GM18870 (cell line): ENCODE measurements around the gene STARD10.
A peak's percentile ranks its signal among the peaks of the same experiment; 100 is the strongest.

Experiments used
- ATAC-seq: cut with Tn5 transposase; IDR thresholded peaks from one replicate; pipeline ENCODE4 v1.9.1; 2021; ENCODE audit warnings: moderate library complexity; ENCODE audit not compliant: unreplicated experiment

The STARD10 gene

DNA sequence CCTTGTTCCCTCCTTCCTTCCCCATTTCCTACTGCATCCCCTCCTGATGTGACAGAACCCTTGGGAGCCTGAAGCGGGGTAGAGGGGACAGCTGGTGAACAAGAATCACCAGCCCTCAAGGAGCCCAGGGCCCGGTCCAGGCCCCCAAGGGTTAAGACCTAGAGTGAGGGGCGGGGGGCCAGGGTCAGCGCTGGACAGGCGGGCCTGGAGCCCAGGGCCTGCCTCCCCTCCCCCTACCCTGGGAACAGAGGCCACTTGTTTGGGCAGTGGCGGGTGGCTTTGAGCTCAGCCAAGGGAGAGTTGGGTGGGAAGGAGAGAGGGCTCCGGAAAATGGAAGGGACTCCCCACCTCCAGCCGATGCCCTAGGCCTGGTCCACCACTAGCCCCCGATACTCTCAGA lies 43.8 kb downstream of the STARD10 start:
- no peak for ATAC-seq

DNA sequence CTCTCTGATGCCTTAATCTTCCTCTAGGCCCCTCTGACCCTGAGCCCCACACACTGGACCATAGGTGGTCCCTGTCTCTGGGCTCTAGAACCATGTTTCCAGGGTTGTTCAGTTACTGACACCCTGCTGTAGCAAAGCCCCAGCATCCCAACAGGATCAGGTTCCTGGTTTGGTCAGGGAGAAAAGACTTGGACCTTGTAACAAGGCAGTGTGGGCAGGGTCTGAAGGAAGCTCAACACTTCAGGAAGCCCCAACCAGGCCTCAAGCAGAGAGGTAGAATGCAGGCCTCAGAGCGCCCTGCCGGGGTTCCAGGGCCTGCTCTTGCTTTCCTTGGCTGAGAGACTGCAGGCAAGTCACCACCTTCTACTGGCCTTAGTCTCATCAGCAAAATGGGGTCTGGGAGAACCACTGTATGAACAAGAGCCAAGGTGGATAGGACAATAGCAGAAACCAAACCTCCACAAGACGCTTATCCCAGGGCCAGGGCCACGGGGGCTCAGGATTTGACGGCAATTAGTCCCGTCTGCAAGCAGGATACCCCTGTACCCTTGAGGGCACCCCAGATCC lies 46.5 kb downstream of the STARD10 start:
- ATAC-seq: no peak

DNA sequence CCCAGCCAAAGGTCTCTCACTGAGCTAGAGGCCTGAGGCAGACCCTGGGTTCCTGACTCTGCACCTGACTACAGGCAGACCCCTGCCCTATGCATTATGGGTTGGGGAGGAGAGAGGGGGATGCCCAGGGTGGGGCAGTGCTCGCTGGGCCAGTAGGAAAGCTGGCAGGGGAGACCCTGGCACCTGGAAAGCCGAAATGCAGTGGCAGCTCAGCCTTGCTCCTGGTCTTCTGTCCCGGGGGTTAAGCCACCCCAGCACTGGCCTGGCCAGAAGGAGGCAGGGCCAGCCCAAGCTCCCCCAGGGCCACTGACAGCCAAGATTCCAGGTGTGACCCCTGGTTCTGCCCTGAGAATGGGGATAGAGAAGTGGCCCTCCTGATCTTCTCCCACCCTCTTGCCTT lies 47.0 kb downstream of the STARD10 start:
- ATAC-seq: no peak

DNA sequence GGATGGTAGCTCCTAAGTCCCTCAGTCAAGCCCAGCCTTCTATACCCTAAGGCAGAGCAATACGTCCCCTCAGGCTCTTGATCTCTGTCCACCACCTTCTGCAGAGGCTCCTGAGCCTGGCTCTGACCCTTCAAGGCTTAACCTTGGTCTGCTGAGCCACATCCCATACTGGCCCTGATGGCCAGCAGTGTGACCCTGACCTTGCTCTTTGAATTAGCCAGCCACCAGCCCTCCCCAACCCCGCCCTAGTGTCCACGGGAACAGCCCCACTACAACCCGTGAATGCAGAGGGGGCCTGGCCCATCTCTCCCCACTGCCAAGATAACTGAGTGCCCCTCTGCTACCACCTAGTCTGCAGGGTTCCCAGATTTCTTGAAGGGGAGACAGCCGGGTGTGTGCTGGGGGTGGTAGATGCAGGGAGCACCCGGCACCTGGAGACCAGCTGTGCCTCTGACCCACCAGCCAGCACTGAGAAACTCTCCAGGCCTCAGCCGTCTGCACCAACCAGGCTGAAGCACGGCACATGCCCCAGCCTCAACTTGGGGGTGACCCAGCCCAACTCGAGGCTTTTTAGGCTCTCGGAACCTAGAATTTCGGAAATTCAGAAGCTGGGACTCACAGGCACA lies 47.8 kb downstream of the STARD10 start:
- no peak for ATAC-seq

DNA sequence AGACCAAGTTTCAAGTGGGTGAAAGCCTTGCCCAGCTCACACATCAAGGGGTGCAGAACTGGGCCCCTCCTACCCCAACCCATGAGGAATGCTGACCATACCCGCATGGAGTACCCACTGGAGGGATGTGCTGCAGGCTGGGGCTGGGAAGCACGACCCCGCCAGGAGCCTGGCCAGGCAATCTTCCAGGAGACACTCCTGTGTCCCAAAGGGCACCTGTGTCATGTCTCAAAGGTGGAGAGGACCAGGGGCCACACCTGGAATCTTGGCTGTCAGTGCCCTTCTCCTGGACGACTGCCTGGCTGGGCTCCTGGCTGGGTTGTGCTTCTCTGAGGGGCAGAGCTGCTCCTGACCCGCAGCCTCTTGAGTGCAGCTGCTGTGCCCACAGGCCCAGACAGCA lies 48.3 kb downstream of the STARD10 start:
- no peak for ATAC-seq

DNA sequence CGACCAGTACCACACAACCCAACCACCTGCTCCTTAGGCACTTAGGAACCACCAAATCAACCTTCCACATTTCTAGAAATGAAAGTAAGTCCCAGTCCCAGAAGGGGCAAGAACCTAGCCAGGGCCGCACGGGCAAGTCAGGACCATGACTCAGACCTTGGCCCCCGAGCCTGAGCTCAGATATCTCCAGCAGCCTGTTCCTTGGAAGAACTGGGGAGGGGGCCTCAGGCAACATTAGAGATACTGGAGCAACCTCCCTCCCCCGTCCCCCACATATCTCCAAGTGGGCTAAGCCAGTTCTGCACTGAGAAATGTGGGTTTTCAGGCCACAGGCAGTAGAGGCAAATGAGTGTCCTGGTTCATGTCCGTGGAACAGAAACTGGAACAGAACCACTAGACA lies 49.4 kb downstream of the STARD10 start:
- ATAC-seq: no peak

DNA sequence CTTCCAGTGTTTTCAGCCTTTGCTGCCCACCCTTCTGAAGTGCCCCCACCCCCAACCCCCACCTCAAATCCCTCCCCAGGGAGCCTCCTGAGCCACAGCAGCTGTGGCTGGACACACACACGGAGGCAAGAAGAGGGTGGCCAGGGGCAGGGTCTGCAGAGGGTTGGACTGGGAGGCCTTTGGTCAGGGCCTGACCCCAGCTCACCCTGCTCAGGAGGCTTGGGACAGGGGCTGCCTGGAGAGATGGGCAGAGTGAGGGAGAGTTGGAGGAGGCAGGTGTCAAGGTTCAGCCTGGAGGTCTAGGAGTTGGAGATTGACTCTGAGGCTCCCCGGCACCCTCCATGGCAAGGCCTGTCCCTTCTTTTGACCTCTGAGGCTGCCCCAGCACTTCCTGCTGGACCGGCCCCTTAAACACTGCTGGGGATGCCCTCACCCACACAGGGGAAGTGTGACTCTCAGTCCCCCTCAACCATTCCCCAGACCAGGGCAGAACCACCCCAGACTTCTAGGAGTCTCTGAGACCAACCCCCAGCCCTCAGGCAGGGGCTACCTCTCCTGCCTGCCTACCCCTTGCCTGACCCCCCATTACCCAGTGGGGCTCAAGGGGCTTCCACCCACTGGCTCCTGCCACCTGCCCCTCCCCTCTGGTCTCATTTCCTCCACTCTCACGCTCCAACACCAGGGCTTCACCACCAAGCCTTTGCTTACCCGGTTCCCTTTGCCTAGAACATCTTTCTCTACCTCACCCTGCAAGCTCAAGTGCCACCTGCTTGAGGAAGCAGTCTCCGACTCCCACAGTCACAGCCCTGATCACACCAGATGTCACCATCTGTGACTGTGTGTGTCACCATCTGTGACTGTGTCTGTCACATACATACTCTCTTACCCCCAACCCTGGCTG lies 50.3 kb downstream of the STARD10 start:
- peak; percentile 44 for ATAC-seq

DNA sequence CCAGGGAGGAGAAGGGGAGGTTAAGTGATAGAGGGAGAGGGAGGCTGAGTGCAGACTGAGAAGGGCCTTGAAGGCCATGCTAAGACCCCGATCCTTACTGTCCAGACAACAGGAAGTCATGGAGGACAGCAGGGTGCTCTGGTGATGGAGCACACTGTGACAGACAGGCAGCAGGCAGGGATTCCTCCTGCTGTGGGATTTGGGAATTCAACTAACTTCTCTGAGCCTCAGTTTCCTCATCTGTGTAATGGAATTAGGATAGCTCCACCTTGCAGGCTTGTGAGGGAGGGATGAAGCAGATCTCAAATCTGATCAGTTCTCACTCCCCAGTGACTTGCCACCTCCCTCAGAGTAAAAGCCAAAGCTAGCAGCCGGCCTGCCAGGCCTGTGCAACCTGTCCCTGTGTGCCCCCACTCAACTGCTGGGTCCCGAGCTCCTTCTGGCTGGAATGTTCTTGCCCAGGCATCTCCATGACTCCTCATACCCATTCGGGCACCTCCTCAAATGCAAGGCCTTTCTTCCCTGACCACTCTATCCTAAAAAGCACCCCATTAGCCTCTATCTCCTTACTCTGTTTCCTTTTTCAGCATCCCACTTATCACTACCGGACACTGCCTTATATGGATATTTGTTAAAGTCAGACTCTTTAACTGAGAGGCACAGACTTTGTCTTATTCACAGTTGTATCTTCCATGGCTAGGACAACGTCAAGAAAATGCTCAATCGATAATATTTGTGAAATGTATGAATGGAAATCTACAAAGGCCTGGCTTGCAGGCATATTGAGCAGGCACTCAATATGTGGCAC lies 51.1 kb downstream of the STARD10 start:
- ATAC-seq: no peak

DNA sequence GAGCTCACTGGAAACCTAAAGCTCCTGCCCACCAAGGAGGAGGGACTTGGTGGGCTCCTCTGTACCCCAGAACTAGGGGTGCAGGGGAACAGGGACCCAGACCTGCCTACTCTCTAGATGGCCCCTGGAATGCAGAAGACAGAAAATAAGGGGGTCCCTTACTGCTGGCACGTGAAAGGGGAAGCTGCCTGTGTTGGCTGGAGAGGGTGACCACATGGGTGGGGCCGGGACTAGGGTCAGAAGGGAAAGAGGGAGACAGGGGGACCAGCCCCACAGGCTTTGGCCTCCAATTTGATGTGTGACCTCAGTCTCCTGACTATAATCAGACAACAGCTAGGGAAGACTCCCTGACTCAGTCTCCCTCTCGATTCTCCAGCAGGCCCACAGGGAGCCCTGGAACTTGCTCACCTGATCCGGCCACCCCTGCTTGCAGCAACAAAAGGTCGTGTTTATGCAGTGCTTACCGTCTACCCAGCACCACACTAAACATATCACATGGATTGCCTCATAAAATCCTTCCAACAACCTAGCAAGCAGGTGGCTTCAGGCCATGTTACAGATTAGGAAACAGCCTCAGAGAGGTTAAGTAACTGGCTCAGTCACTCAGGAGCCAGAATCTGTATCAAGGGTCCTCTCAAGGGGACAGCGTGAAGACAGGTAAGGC lies 51.9 kb downstream of the STARD10 start:
- no peak for ATAC-seq

DNA sequence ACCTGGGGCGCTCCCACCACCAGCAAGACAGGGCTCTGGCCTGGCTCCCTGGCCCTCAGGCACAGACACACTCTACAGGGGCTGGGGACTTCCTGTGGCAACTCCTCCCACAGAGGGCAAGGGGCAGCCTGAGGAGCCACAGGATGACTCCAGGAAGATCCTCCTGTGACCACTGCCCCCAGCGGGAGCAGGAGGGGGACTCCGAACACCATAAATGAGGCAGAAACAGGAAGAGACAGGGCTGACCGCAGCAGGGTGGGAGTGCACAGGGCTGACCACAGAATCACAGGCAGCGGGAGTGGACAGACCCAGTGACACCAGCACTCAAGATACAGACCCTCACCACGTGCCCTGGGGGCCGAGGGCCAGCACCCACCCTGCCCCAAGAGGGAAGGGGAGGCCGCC lies 52.4 kb downstream of the STARD10 start:
- no peak for ATAC-seq

DNA sequence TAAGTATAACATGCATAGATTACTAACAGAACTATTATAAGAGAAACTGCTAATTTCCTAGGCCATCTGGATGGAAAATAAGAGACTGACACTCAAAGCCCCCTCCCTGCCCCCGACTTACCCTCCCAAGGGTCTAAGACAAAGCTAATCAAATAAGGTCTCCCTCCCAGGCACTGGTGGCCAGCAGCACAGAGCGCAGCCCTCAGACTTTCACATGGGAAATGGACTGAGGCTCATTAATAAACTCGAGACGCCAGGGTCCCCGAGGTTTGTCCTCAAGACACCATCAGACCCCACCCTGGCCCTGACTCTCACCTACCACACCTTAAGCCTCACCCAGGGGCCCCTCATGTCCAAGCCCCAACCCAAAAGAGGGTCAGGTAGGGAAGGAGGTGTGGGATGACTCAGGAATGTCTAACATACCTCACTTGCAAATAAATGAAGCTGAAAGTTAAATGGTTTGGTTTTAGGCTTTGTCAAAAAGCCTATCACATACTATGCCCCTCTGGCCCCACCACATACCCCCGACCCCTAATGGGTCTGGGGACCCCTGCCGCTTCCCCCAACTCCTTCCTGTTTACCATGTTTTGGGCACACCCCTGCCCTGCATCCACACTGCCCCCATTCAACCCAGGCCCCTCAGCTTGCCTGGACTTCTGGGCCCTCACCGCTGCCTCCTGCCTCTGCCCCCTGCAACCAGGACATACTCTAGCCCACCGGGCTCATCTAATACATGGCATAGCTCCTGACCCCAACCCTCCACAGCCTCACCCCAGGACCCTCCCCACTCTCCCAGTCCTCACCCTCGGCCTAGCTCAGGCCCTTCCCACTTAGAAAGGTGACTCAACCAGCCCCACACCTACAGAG lies 53.1 kb downstream of the STARD10 start:
- no peak for ATAC-seq

DNA sequence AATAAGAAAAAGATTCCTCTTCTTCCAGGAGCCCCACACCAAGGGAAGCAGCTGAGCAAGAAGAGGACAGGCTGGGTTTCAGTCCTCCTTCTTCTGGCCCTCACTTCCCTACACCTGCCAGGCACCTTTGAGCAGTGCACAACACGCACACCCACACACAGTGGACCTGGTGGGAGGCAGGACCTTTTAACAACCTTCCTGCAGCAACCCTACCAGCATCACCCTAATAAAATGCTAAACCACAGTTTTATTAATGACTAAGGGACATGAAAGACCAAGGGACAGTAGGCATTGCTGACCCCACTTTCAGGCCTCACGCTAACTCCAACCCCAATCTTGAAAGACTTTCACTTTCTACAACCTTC lies 53.8 kb downstream of the STARD10 start:
- no peak for ATAC-seq

DNA sequence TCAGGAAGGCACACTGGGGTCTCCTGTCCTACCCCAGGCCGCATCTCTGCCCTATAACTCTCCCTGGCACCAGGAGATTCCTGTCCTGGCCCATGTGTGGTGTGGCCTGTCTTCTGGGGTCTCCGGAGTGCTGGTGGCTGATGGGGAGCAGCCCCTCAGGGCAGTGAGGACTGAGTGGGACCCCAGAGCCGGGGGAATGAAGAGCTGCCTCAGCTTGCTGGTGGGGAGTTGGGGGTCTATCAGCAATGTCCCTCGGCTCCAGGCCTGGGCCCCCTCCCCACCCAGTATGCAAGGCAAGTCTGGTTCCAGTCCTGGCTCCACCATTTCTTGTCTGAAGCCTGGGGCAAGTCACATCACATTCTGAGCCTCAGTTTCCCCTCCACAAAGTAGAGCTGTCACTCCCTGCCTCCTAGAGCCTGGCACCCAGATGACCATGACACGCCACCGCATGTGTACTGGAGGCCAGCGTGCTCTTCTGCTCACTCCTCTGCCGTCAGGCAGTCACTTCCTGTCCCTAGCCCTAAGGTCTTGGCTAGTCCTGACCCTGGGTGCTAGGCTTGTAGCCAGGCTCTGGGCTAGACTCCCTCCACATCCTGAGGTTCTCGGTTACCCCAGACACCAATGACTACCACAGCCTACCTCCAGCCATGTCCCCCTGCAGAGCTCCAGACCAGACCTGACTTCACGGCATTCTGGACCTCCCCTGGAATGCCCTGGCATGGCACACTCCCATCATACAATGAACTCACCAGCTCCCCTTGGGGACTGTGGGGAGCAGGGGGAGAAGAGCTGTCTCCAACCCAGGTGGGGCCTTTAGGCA lies 54.4 kb downstream of the STARD10 start:
- no peak for ATAC-seq

DNA sequence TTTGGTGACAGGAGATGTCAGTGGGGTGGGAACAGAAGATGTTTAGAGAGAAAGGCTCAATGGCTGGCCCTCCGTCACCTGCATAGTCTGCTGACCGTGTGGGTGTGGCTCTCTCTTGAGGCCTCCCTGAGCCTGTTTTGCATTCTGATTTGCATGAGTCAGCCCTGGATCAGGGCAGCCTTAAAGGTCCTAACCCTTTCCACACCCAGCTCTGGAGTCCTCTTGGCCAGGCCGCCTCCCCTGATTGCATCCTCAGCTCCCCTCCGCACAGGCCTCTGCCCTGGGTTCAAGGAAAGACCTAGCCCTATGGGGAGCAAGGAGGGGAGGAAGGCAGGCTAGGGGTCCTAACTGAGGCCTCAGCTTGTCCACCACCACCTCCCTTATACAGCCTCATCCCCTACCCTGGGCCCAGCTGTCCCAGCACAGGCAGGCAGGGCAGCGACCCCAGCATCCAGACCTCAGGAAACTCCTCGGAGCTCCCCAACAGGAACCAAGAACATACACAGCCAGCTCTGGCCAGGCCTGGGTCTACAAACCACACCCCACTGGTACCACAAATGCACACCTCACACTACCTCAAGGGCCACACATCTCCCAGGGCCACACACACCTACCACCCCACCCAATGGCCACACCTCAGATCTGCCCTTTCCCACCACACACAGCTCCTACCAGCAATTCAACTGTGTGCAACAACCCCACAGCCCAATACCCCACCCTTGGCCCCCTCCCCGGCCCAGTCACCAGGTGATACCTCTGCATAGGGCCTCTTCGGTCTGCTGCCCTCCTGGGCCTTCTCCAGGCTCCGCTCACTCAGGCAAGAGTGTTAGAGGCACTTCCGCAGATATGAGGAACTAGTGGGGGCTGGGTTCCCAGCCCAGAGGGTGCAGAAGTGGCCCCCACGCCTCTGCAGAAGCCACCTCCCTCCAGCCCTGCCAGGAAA lies 55.4 kb downstream of the STARD10 start:
- no peak for ATAC-seq

DNA sequence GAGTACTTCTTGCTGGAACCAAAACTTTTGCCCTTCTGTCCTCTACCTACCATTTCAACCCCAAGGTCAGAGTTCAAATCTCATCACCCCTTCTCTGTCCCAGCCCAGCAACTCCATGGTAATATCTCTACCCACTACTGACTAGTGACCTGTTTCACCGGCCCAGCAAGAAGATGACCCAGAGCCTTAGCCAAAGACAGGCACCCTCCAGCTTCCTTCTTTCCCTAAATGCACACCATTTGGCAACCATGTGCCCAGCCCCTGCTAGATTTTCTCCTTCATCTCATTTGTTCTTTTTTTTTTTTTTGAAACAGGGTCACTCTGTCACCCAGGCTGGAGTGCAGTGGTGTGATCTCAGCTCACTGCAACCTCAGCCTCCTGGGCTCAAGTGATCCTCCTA lies 56.5 kb downstream of the STARD10 start:
- ATAC-seq: no peak

DNA sequence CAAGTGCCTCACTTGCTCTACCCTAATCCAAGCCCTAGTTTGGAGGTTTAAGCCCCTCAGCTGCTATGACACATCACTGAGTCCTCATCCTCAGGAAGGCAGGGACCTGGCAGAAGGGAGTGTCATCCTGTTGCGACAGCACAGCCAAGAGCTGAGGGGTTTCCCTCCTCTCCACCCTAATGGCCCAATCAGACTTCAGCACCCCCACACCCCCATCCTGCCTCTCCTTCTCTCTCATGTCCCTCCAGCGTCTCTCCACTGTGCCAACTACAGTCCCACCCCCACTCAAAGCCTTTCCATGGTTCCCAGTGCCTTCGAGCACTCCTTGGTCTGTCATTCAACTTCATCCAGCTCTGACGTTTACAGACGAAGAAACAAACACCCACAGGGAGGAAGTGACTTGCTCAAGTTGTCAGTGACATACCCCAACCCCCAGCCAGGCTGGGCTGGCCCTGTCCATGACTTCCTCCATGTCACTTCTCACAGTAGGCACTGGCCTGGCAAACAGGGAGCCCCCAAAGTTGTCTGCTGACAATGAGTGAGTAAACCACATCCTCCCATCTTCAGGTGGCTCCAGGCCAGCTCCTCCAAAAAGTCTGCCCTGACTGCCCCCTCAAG lies 57.3 kb downstream of the STARD10 start:
- no peak for ATAC-seq

DNA sequence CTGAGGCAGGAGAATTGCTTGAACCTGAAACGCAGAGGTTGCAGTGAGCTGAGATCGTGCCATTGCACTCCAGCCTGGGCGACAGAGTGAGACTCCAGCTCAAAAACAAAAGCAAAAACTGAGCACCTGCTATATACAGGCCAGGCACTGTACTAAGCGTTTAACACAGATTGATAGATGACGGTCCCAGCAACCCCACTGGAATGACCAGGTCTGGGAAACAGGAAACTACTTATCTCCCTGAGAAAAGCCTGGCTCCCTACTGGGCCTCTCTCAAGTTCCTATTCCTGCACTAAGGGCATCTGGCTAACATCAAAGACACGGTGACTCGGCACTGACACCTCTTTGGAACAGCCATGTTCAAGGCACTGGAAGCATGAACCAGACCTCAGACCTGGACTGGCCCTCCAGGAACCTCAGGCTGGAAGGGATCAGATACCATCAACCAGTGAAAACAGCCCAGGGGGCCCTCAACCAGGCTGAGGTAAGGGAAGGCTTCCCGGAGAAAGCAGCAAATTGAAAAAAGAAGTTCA lies 58.3 kb downstream of the STARD10 start:
- no peak for ATAC-seq
